ENCODE measurements around the gene CD300H. TPM values are rescaled to one million over a fixed set of nuclear protein-coding genes. Genes with fewer than 3 reads are reported as not detected.

The CD300H gene
- not detected for total RNA-seq

DNA sequence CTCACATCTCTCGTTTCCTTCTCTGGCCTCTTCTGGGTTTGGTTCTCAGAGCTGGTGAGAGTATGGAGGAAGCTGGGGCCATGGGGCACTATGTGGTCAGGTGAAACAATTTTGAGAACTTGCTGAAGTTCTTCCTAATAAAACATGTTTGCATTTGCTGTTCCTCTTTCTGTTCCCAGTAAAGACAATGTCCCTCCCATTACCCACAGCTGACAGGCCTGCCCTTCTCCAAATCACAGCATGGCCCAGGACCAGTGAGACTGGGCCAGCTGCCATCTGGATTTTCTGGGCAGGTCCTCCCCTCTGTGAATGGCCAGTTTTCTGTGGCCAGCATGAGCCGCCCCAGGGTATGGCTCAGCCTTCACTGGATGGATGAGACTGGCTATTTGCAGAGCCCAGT is at the start of gene CD300H:
CD300H (minus strand) TSS at position 113 of the 400 bp plus-strand sequence.
- no peak for DNase-seq

DNA sequence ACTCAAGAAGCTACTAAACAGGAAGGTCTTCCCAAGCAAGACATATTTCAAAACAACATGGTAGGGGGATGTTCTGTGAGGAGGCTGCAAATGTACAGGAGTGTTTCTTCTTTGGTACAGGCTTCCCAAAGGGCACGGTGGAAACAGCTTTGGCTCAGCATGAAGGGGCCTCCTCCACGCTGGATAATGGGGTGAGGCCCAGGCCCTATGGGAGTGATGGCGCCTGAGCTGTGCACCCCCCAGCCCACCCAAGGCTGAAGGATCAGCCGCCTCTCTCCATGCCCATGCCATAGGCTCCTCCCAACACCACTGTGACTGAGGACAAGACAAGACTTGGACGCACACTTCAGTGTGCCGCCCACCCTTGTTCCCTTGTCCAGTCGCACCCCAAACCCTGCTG is 49.4 kb upstream of the CD300H start:
- WGBS, 2 donors = 84 to 97% methylated on average over 4 to 5 of the region's 7 CpGs
- no peak for DNase-seq
- Histone ChIP-seq H3K36me3 (no peaks in the 10 kb centered on the region), H3K9me3 (no peaks in the 10 kb centered on the region), H3K4me1 (peaks cover 0 to 6% (median 0%) of the 10 kb centered on the region in 3 donors), H3K27me3 (peaks cover 0 to 72% (median 0%) of the 10 kb centered on the region in 4 donors), H3K27ac (no peak overlapping the region), H3K4me3 (no peak overlapping the region)
- TF ChIP-seq POLR2A (IDR thresholded peaks at IDR 0.05) (no peak), CTCF (IDR thresholded peaks at IDR 0.05) (no peak)
- intact Hi-C loops (cut with DNase I) = no loop called here

More for the DNA sequence above, at the start of gene CD300H:
- no peak within 1 kb of the TSS for H3K4me3 ChIP-seq
- no peak for TF ChIP-seq POLR2A (IDR thresholded peaks at IDR 0.05)
- TF ChIP-seq CTCF (IDR thresholded peaks at IDR 0.05) = no peak
- H3K36me3 ChIP-seq = no peaks in the 10 kb centered on the region
- H3K27me3 ChIP-seq = peaks cover 0 to 35% (median 0%) of the 10 kb centered on the region in 4 donors
- intact Hi-C loops (cut with DNase I) = no loop called here
- no peaks in the 10 kb centered on the region for H3K9me3 ChIP-seq
- peaks cover 8 to 29% (median 20%) of the 10 kb centered on the region in 3 donors for H3K4me1 ChIP-seq
- no peak within 1 kb of the TSS for H3K27ac ChIP-seq
- 69 to 79% methylated on average over 1 to 2 of the region's 2 CpGs for WGBS, 2 donors

- no peak for DNase-seq
- no peak overlapping the region for H3K4me3 ChIP-seq
- WGBS, 2 donors = 83 to 86% methylated on average over 2 to 6 of the region's 6 CpGs
- H3K27ac ChIP-seq = no peak overlapping the region
- intact Hi-C loops (cut with DNase I) = no loop called here
- H3K36me3 ChIP-seq = no peaks in the 10 kb centered on the region
- no peaks in the 10 kb centered on the region for H3K4me1 ChIP-seq
- peaks cover 0 to 71% (median 0%) of the 10 kb centered on the region in 4 donors for H3K27me3 ChIP-seq
- no peaks in the 10 kb centered on the region for H3K9me3 ChIP-seq
- TF ChIP-seq POLR2A (IDR thresholded peaks at IDR 0.05) (no peak), CTCF (IDR thresholded peaks at IDR 0.05) (no peak)
Measured at GRCh38 chr17:74612046-74612445, 44.7 kb upstream of the CD300H start.

DNA sequence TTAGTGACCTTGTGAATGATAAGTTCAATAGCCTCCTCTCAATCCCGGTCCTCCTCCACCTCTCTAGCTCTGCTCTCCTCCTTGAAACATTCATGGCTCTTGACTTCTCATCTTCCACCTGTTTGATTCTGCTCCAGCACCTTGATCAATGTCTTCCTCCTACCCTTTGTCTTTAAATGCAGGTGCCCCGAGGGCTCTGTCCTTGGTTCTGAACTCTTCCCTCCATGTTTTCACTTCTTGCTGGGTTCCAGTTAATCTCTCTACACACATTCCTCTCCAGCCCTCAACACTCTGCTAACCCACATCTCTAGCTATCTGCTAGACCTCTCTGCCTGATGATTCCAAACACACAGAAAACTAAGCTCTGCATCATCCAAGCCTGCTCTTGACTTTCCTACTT is 42.8 kb upstream of the CD300H start:
- peaks cover 0 to 54% (median 0%) of the 10 kb centered on the region in 4 donors for H3K27me3 ChIP-seq
- no peak for TF ChIP-seq POLR2A (IDR thresholded peaks at IDR 0.05)
- no peak for TF ChIP-seq CTCF (IDR thresholded peaks at IDR 0.05)
- no peaks in the 10 kb centered on the region for H3K9me3 ChIP-seq
- WGBS, 2 donors = 26 to 37% methylated on average over 2 of the region's 2 CpGs
- DNase-seq = no peak
- no peak overlapping the region for H3K4me3 ChIP-seq
- no peaks in the 10 kb centered on the region for H3K36me3 ChIP-seq
- peaks cover 1 to 13% (median 8%) of the 10 kb centered on the region in 3 donors for H3K4me1 ChIP-seq
- intact Hi-C loops (cut with DNase I) = no loop called here
- H3K27ac ChIP-seq = no peak overlapping the region

DNA sequence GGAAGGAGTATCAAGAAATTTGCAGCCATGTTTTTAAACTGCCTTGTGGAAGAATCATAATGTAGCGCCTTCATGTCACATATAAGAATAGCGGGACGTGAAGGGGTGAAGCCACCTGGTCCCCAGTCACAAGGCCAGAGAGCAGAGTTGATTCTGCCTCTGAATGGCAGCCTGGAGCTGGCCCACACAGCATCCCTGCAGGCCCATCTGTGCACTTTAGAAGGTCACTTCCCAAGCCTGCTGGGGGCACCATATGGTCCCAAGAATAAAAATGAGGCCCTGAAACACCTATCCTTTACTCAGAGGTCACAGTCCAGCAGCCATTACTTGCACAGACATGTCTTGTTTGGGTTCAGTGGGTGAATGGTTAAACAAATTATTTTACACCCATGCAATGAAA is 41.2 kb upstream of the CD300H start:
- 94 to 100% methylated on average over 3 of the region's 3 CpGs for WGBS, 2 donors

More for the DNA sequence above, 41.2 kb upstream of the CD300H start:
- H3K9me3 ChIP-seq = no peaks in the 10 kb centered on the region
- no peaks in the 10 kb centered on the region for H3K36me3 ChIP-seq
- peaks cover 0 to 38% (median 0%) of the 10 kb centered on the region in 4 donors for H3K27me3 ChIP-seq
- TF ChIP-seq POLR2A (IDR thresholded peaks at IDR 0.05) (no peak), CTCF (IDR thresholded peaks at IDR 0.05) (no peak)
- H3K4me1 ChIP-seq = peaks cover 9 to 29% (median 22%) of the 10 kb centered on the region in 3 donors
- H3K4me3 ChIP-seq = no peak overlapping the region
- intact Hi-C loops (cut with DNase I) = no loop called here
- no peak overlapping the region for H3K27ac ChIP-seq
- no peak for DNase-seq
